Esophagus muscularis mucosa (tissue), 4 donors: ENCODE results near the gene ZNF429. TPM values are rescaled to one million over a fixed set of nuclear protein-coding genes. Genes with fewer than 3 reads are reported as not detected.
"Not testable (repeated sequence)": the region's sequence is repeated elsewhere in the genome, so short reads cannot be mapped to it uniquely, and the experiment has no call there.

Experiments used
- DNase-seq: peaks from one replicate; pipeline ENCODE4 v3.0.0-alpha.2; 2017; ENCODE audit errors: extremely low spot score
- H3K27ac ChIP-seq, 4 donors: fragments of 200-600 bp; sonication (generic); replicated peaks in 1 of 4; 1 replicate in 3 of 4; 2 replicates in 1 of 4; pipeline ENCODE4 v1.5.1; 2016 to 2019; ENCODE audit warnings: mild to moderate bottlenecking in 1 of 4
- H3K27me3 ChIP-seq, 4 donors: fragments of 200-600 bp; sonication (generic); one replicate each; pipeline versions ENCODE4 v1.5.1 to v1.6.0; 2016 to 2019
- H3K36me3 ChIP-seq, 4 donors: fragments of 200-600 bp; sonication (generic); one replicate each; pipeline ENCODE4 v1.5.1; 2016 to 2019
- H3K4me1 ChIP-seq, 4 donors: fragments of 200-600 bp; sonication (generic); one replicate each; pipeline ENCODE4 v1.5.1; 2016 to 2019
- H3K4me3 ChIP-seq, 4 donors: fragments of 200-600 bp; sonication (generic); 1 replicate in 2 of 4; 2 replicates in 2 of 4; pipeline ENCODE4 v1.5.1; 2016 to 2019; ENCODE audit warnings: mild to moderate bottlenecking in 4 of 4, moderate library complexity in 1 of 4
- H3K9me3 ChIP-seq, 4 donors: fragments of 200-600 bp; sonication (generic); 1 replicate in 3 of 4; 2 replicates in 1 of 4; pipeline ENCODE4 v1.5.1; 2016 to 2019
- EP300 ChIP-seq: sonication (generic); formaldehyde crosslinking; IDR thresholded peaks from one replicate; pipeline ENCODE4 v1.6.1; 2017; ENCODE audit warnings: antibody characterized with exemption
- POLR2A ChIP-seq: fragments of 450-650 bp; IDR thresholded peaks from one replicate; pipeline ENCODE4 v1.6.1; 2017; ENCODE audit warnings: antibody characterized with exemption, moderate library complexity, mild to moderate bottlenecking, low read depth
- POLR2AphosphoS5 ChIP-seq, 2 donors: sonication (generic); formaldehyde crosslinking; IDR thresholded peaks; one replicate each; pipeline ENCODE4 v1.6.1; 2017; ENCODE audit warnings: antibody characterized with exemption in 2 of 2
- WGBS: methylation state at CpG from one replicate; pipeline ENCODE4 v1.1.5; 2018; 5-methylcytosine and 5-hydroxymethylcytosine counted together
- intact Hi-C: fragments of 100-400 bp; cut with DNase I; formaldehyde crosslinking; loops from one replicate; pipeline ENCODE4 v1.15.1; 2023
- total RNA-seq, 4 donors: library from RNA; depleted of rRNA; stranded (reverse); fragments of >200 nt; gene quantifications; one replicate each; pipeline versions ENCODE4 v1.1.0 to v1.2.1, GENCODE V29; 2016
- TF ChIP-seq, protein P1 (sequence below), 3 experiments: fragments of 200-600 bp in 2 of 3; fragments of 450-650 bp in 1 of 3; sonication (generic) in 2 of 3; IDR thresholded peaks; one replicate each; pipeline ENCODE4 v1.5.1; 2017 to 2019; ENCODE audit warnings: antibody characterized with exemption in 3 of 3, mild to moderate bottlenecking in 2 of 3, moderate library complexity in 1 of 3

ZNF429 gene
- total RNA-seq, 4 donors from 2014 or later, result 7.8 to 15.0 (median 11.4) TPM

DNA sequence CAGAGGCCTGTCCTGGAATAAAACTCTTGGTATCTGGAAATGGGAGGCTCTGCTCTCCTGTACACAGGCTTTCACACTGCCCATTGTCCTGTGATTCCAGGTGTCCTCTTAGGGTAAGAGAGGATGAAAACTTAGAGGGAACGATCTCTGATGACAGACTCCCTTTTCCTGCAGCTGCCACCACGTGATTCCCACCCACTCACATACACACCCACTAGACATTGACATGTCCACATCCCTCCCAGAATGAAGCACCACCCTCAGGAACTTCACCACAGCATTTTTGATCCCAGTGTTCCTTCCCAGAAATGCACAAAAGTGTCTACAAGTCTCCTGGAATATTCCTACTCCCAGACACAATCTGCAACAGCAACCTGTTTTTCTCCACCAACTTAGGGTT, 8.2 kb downstream of the ZNF429 start:
- no peak for TF ChIP-seq POLR2A
- TF ChIP-seq EP300, result no peak
- no peak for TF ChIP-seq POLR2AphosphoS5 (IDR thresholded peaks at IDR 0.05)
- TF ChIP-seq, protein P1, sequence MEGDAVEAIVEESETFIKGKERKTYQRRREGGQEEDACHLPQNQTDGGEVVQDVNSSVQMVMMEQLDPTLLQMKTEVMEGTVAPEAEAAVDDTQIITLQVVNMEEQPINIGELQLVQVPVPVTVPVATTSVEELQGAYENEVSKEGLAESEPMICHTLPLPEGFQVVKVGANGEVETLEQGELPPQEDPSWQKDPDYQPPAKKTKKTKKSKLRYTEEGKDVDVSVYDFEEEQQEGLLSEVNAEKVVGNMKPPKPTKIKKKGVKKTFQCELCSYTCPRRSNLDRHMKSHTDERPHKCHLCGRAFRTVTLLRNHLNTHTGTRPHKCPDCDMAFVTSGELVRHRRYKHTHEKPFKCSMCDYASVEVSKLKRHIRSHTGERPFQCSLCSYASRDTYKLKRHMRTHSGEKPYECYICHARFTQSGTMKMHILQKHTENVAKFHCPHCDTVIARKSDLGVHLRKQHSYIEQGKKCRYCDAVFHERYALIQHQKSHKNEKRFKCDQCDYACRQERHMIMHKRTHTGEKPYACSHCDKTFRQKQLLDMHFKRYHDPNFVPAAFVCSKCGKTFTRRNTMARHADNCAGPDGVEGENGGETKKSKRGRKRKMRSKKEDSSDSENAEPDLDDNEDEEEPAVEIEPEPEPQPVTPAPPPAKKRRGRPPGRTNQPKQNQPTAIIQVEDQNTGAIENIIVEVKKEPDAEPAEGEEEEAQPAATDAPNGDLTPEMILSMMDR (IDR thresholded peaks at IDR 0.05), result no peak
- intact Hi-C loops, result no loop called here
- no peaks in the 10 kb centered on the region for H3K27me3 ChIP-seq
- no peak for DNase-seq
- H3K36me3 ChIP-seq, result peaks cover 1 to 7% (median 3%) of the 10 kb centered on the region in 4 donors
- WGBS, result 48% methylated on average over 2 of the region's 2 CpGs
- no peak overlapping the region for H3K4me3 ChIP-seq
- peaks cover 0 to 3% (median 0%) of the 10 kb centered on the region in 4 donors for H3K9me3 ChIP-seq
- H3K27ac ChIP-seq, result no peak overlapping the region
- H3K4me1 ChIP-seq, result peaks cover 0 to 12% (median 6%) of the 10 kb centered on the region in 4 donors

- intact Hi-C loops, result no loop called here
- WGBS, result 96% methylated on average over 2 of the region's 2 CpGs
Measured at GRCh38 chr19:21519488-21519887, 14.1 kb downstream of the ZNF429 start.

GRCh38 chr19:21532904-21533303, 27.5 kb downstream of the ZNF429 start:
- 97% methylated on average over 3 of the region's 3 CpGs for WGBS
- intact Hi-C loops, result no loop called here
- no peak overlapping the region for H3K4me3 ChIP-seq
- TF ChIP-seq, protein P1 (IDR thresholded peaks at IDR 0.05), result no peak
- TF ChIP-seq POLR2AphosphoS5 (IDR thresholded peaks at IDR 0.05), result no peak
- TF ChIP-seq EP300, result no peak
- no peak for TF ChIP-seq POLR2A
- H3K27me3 ChIP-seq, result no peaks in the 10 kb centered on the region
- no peak for DNase-seq
- H3K4me1 ChIP-seq, result no peaks in the 10 kb centered on the region
- no peak overlapping the region for H3K27ac ChIP-seq
- H3K9me3 ChIP-seq, result peaks cover 0 to 20% (median 19%) of the 10 kb centered on the region in 4 donors
- H3K36me3 ChIP-seq, result peaks cover 28 to 78% (median 51%) of the 10 kb centered on the region in 4 donors

More at GRCh38 chr19:21519488-21519887, 14.1 kb downstream of the ZNF429 start:
- peaks cover 15 to 52% (median 25%) of the 10 kb centered on the region in 4 donors for H3K36me3 ChIP-seq
- DNase-seq, result no peak
- no peak for TF ChIP-seq POLR2AphosphoS5 (IDR thresholded peaks at IDR 0.05)
- TF ChIP-seq, protein P1 (IDR thresholded peaks at IDR 0.05), result no peak
- TF ChIP-seq EP300, result no peak
- TF ChIP-seq POLR2A, result no peak
- H3K4me3 ChIP-seq, result no peak overlapping the region
- peaks cover 0 to 19% (median 11%) of the 10 kb centered on the region in 4 donors for H3K9me3 ChIP-seq
- no peaks in the 10 kb centered on the region for H3K4me1 ChIP-seq
- H3K27ac ChIP-seq, result no peak overlapping the region
- no peaks in the 10 kb centered on the region for H3K27me3 ChIP-seq

DNA sequence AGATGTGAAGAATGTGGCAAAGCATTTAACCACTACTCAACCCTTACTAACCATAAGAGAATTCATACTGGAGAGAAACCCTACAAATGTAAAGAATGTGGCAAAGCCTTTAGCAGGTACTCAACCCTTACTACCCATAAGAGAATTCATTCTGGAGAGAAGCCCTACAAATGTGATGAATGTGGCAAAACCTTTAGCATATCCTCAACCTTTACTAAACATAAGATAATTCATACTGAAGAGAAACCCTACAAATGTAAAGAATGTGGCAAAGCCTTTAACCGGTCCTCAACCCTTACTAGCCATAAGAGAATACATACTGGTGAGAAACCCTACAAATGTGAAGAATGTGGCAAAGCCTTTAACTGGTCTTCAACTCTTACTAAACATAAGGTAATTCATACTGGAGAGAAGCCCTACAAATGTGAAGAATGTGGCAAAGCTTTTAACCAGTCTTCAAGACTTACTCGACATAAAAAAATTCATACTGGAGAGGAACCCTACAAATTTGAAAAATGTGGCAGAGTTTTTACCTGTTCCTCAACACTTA, 31.4 kb downstream of the ZNF429 start:
- H3K27me3 ChIP-seq, DNase-seq, H3K4me1 ChIP-seq, H3K4me3 ChIP-seq, intact Hi-C loops, H3K27ac ChIP-seq: not testable (repeated sequence)
- Histone ChIP-seq H3K36me3 (peaks cover 27 to 61% (median 41%) of the 10 kb centered on the region in 4 donors), H3K9me3 (peaks cover 0 to 24% (median 20%) of the 10 kb centered on the region in 4 donors)
- WGBS, result 97% methylated on average over 2 of the region's 2 CpGs

GRCh38 chr19:21559444-21559843, 54.0 kb downstream of the ZNF429 start:
- Histone ChIP-seq H3K27me3 (no peaks in the 10 kb centered on the region), H3K4me3 (no peak overlapping the region), H3K27ac (no peak overlapping the region), H3K9me3 (peaks cover 0 to 21% (median 6%) of the 10 kb centered on the region in 4 donors), H3K4me1 (no peaks in the 10 kb centered on the region), H3K36me3 (peaks cover 0 to 30% (median 4%) of the 10 kb centered on the region in 4 donors)
- intact Hi-C loops, result no loop called here
- TF ChIP-seq, protein P1 (IDR thresholded peaks at IDR 0.05), result no peak
- TF ChIP-seq POLR2AphosphoS5 (IDR thresholded peaks at IDR 0.05), result no peak
- no peak for TF ChIP-seq EP300
- TF ChIP-seq POLR2A, result no peak
- DNase-seq, result no peak
- WGBS, result 94% methylated on average over 1 of the region's 2 CpGs
